ENCODE results near the gene CYP2A7. TPM values are rescaled to one million over a fixed set of nuclear protein-coding genes. Genes with fewer than 3 reads are reported as not detected.

The CYP2A7 gene
- polyA plus RNA-seq, 3 donors = not detected

DNA sequence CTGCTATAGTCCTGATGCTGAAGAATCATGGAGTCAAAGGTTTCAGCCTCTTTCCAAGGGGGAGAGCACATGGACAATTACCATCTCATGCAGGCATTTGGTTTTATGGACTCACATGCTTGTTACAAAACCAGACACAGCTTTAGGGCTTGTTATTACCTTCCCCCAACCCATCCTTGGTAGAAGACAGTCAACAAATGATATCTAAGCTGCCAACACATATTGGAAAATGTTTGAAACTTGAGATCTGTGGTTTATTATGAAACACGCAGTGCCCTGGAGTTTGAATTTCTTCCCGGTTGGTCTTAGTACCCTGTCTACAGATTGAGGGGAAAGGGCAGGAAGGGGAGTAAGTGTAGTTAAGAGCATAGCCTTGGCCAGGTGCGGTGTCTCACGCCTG is 19.2 kb downstream of the CYP2A7 start:
- intact Hi-C loops (cut with micrococcal nuclease) = no loop called here
- TF ChIP-seq, protein P1, sequence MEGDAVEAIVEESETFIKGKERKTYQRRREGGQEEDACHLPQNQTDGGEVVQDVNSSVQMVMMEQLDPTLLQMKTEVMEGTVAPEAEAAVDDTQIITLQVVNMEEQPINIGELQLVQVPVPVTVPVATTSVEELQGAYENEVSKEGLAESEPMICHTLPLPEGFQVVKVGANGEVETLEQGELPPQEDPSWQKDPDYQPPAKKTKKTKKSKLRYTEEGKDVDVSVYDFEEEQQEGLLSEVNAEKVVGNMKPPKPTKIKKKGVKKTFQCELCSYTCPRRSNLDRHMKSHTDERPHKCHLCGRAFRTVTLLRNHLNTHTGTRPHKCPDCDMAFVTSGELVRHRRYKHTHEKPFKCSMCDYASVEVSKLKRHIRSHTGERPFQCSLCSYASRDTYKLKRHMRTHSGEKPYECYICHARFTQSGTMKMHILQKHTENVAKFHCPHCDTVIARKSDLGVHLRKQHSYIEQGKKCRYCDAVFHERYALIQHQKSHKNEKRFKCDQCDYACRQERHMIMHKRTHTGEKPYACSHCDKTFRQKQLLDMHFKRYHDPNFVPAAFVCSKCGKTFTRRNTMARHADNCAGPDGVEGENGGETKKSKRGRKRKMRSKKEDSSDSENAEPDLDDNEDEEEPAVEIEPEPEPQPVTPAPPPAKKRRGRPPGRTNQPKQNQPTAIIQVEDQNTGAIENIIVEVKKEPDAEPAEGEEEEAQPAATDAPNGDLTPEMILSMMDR (IDR thresholded peaks at IDR 0.05) = no peak
- Mint-ChIP-seq H3K9me3 (no peaks in the 10 kb centered on the region), H3K27me3 (ENCODE audit: low read depth in 3 of 3) (peaks cover 0 to 5% (median 0%) of the 10 kb centered on the region in 3 donors), H3K36me3 (no peaks in the 10 kb centered on the region), H3K4me3 (no peak overlapping the region), H3K4me1 (peaks cover 8% of the 10 kb centered on the region), H3K27ac (no peak overlapping the region)
- no peaks in the 10 kb centered on the region for H3K36me3 ChIP-seq (replicated peaks in 1 of 2; ENCODE audit: control insufficient read depth in 1 of 2, insufficient read depth in 2 of 2, low read length in 2 of 2)
- no peak overlapping the region for H3K4me2 ChIP-seq (replicated peaks; ENCODE audit: extremely low read depth, low read length, poor library complexity, severe bottlenecking)
- no peaks in the 10 kb centered on the region for H3K9me3 ChIP-seq (replicated peaks in 1 of 2; ENCODE audit: control insufficient read depth in 1 of 2, insufficient read depth in 1 of 2, low read length in 2 of 2)
- no peak overlapping the region for H2AFZ ChIP-seq (ENCODE audit: insufficient read depth, low read depth, low read length, poor library complexity, severe bottlenecking)
- no peak overlapping the region for H3K9ac ChIP-seq (ENCODE audit: insufficient read depth, low read length, poor library complexity, severe bottlenecking)
- no peak overlapping the region for H3K4me3 ChIP-seq (replicated peaks in 1 of 3; ENCODE audit: low read depth in 2 of 3, low read length in 3 of 3)
- WGBS (ENCODE audit: insufficient coverage) = 29% methylated on average over 2 of the region's 4 CpGs
- no peaks in the 10 kb centered on the region for H3K4me1 ChIP-seq (ENCODE audit: control insufficient read depth in 1 of 2, insufficient read depth in 2 of 2, low read length in 2 of 2)
- no peaks in the 10 kb centered on the region for H4K20me1 ChIP-seq (ENCODE audit: insufficient read depth, low read length)
- no peaks in the 10 kb centered on the region for H3K27me3 ChIP-seq (ENCODE audit: control insufficient read depth in 2 of 2, insufficient read depth in 2 of 2, low read length in 2 of 2)
- no peaks in the 10 kb centered on the region for H3K79me2 ChIP-seq (ENCODE audit: insufficient read depth, low read length)
- no peak overlapping the region for H3K27ac ChIP-seq (ENCODE audit: low read depth in 1 of 2, low read length in 2 of 2)
- DNase-seq = no peak

DNA sequence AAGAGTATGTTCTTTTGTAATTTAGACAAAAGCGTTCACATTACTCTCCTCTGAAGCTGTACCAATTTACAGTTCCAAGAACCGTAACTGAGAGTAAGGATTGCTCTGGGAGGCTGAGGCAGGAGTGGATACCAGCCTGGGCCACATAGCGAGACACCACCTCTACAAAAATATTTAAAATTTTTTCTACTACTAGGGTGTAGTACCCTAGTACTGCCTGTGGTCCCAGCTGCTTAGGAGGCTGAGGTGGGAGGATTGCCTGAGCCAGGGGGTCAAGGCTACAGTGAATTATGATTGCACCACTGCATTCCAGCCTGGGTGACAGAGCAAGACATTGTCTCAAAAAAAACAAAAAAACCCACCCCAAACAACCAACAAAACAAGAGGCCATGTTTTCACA is 19.7 kb downstream of the CYP2A7 start:
- H3K36me3 Mint-ChIP-seq = no peaks in the 10 kb centered on the region
- H2AFZ ChIP-seq (ENCODE audit: insufficient read depth, low read depth, low read length, poor library complexity, severe bottlenecking) = no peak overlapping the region
- TF ChIP-seq, protein P1 (IDR thresholded peaks at IDR 0.05) = no peak

More for the DNA sequence above, 19.7 kb downstream of the CYP2A7 start:
- Histone ChIP-seq H4K20me1 (ENCODE audit: insufficient read depth, low read length) (no peaks in the 10 kb centered on the region), H3K4me2 (replicated peaks; ENCODE audit: extremely low read depth, low read length, poor library complexity, severe bottlenecking) (no peak overlapping the region), H3K79me2 (ENCODE audit: insufficient read depth, low read length) (no peaks in the 10 kb centered on the region), H3K4me3 (replicated peaks in 1 of 3; ENCODE audit: low read depth in 2 of 3, low read length in 3 of 3) (no peak overlapping the region), H3K4me1 (ENCODE audit: control insufficient read depth in 1 of 2, insufficient read depth in 2 of 2, low read length in 2 of 2) (no peaks in the 10 kb centered on the region), H3K36me3 (replicated peaks in 1 of 2; ENCODE audit: control insufficient read depth in 1 of 2, insufficient read depth in 2 of 2, low read length in 2 of 2) (no peaks in the 10 kb centered on the region), H3K27ac (ENCODE audit: low read depth in 1 of 2, low read length in 2 of 2) (no peak overlapping the region), H3K9me3 (replicated peaks in 1 of 2; ENCODE audit: control insufficient read depth in 1 of 2, insufficient read depth in 1 of 2, low read length in 2 of 2) (no peaks in the 10 kb centered on the region), H3K27me3 (ENCODE audit: control insufficient read depth in 2 of 2, insufficient read depth in 2 of 2, low read length in 2 of 2) (no peaks in the 10 kb centered on the region), H3K9ac (ENCODE audit: insufficient read depth, low read length, poor library complexity, severe bottlenecking) (no peak overlapping the region)
- Mint-ChIP-seq H3K27me3 (ENCODE audit: low read depth in 3 of 3) (peaks cover 0 to 5% (median 0%) of the 10 kb centered on the region in 3 donors), H3K4me3 (no peak overlapping the region), H3K27ac (no peak overlapping the region), H3K4me1 (peaks cover 8% of the 10 kb centered on the region), H3K9me3 (no peaks in the 10 kb centered on the region)
- DNase-seq = no peak
- intact Hi-C loops (cut with micrococcal nuclease) = no loop called here
- no CpG with 5 or more reads among the region's 3 CpGs for WGBS (ENCODE audit: insufficient coverage)

Measured in CD14-positive monocyte (primary cell).